Stimulated activated CD8-positive, alpha-beta memory T cell treated with anti-CD3 and anti-CD28 coated beads, Interleukin-7, amount 100 ng/mL, for 4 hours (primary cell): Measurements from ENCODE around the gene KCTD19.

Experiments used
- DNase-seq, 2 donors: peaks; one replicate each; pipeline ENCODE4 v3.0.0-alpha.2; 2020; ENCODE audit warnings: low read depth in 2 of 2

Gene KCTD19

GRCh38 chr16:67283039-67283825, 43.3 kb downstream of the KCTD19 start:
- DNase-seq: no peak

- DNase-seq: no peak
These were observed 44.1 kb downstream of the KCTD19 start for GRCh38 chr16:67282447-67282805.

GRCh38 chr16:67281536-67282446, 44.8 kb downstream of the KCTD19 start:
- DNase-seq: no peak

- DNase-seq: no peak
These were observed 46.2 kb downstream of the KCTD19 start for GRCh38 chr16:67280090-67281015.

DNA sequence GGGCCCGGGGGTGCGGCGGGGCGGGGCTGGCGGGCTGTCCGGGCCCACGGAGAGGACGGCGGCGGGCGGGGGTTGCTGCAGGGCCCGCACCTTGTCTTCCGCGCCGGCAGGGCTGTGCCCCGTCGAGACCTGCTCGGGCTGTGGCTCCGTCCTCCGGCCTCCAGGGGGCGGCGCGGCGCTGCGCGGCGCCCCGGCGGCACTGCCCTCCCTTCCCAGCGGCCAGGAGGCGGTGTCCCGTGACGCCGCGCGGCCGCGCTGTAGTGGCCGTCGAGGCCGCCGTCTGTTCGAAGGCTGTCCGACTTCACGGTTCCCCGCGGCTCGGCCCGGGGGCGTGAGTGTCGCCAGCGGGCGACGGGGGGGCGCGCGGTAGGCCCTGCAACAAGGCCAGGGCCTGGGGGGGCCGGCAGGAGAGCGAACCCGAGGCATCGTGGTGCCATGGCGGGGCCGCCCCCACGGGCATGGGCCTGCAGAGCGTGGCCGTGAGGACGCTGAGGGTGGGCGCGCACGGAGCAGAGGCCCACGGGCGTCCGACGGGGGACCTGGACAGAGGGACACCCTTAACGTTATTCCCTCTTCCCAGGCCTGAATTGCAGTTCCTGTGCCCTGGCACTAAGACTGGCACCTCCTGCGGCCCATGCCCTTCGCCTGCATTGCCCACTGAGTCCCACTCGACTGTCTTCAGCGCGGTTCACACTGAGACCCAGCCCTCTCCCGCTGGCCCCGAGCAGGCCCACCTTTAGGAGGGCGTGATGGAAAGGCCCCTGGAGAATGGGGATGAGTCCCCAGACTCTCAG, 47.0 kb downstream of the KCTD19 start, which contains the start of gene PLEKHG4:
PLEKHG4 (plus strand) TSS at position 237 of the 794 bp plus-strand sequence; CDS start at position 750, 513 bp downstream.
- DNase-seq: peak; percentile 47 to 77

DNA sequence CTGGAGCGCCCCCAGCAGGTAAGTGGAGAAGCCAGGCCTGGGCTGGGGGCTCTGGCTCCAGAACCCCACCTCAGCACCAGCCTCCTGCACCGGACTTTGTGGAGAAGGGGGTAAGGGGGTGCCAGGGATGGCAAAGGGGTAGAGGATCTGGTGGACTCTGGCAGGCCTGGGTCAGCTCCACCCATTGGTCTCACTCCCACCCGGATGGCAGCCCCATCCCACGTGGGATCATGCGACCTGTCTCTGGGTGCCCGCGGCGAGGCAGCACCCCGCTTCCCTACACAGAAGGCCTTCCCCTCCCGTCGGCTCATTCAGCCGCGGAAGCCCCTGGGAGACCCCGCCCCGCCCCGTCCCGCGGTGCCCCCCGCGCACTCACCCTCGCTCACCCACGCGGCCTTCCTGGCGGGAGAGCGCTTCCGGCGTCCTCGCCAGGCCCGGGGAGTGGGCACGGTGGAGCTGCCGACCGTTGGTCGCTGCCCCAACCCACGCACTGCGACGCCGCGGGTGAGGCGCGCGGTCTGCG, 47.7 kb downstream of the KCTD19 start:
- DNase-seq: peak in 1 of 2 donors; percentile 17

- DNase-seq: no peak
These were observed 48.4 kb downstream of the KCTD19 start for GRCh38 chr16:67277999-67278772.

- no peak for DNase-seq
These were observed 49.1 kb downstream of the KCTD19 start for GRCh38 chr16:67277294-67277998.

GRCh38 chr16:67275321-67275720, 51.2 kb downstream of the KCTD19 start:
- DNase-seq: no peak

GRCh38 chr16:67271446-67271845, 55.1 kb downstream of the KCTD19 start:
- no peak for DNase-seq

- DNase-seq: no peak
These were observed 55.6 kb downstream of the KCTD19 start for GRCh38 chr16:67270931-67271338.

DNA sequence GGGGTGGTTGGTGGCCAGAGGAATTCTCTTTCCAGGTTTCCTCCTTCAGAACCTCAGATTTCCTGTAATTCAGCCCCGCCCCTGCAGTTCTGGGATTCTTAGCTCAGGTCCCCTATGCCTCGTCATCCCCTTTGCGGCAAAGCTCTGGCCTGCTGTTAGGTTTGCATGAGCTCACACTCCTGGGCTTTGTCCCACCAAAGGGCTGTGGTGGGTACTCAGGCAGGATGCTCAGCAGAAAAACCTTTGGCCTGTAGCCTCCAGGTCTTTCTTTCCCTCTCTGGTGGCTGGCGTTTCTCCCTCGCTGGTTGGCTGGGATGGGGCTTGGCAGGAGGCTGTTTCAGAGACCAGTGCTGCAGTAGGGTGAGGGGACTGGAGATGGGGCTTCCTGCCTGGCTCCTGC, 56.8 kb downstream of the KCTD19 start:
- no peak for DNase-seq

DNA sequence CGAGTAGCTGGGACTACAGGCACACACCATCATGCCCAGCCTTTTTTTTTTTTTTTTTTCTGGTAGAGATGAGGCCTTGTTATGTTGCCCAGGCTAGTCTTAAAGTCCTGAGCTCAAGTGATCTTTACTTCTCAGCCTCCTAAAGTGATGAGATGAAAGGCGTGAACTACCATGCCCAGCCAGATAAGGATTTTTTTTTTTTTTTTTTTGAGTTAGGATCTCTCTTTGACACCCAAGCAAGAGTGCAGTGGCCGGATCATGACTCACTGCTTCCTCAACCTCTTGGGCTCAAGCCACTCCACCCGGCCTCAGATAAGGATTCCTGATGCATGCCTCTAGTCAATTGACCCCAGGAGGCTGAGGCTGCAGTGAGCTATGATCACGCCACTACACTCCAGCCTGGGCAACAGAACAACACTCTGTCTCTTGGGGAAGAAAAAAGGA, 58.4 kb downstream of the KCTD19 start:
- DNase-seq: no peak

DNA sequence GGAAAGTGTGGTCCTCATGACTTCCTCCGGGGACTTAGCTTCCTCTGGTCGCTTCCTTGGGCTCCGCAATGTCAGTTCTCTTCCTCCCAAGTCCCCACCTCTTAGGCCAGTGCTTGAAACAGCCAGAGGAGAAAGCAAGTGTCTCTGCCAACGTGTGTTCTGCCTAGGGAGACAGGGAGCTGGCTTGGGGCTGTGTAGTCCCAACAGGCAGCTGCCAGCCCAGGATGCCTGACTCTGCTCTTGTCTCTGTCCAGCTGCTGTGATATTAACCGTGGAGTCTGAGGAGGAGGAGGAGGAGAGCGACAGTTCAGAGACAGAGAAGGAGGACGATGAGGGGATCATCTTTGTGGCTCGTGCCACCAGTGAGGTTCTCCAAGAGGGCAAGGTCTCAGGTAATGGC, 60.7 kb downstream of the KCTD19 start:
- DNase-seq: no peak

GRCh38 chr16:67264866-67265265, 61.7 kb downstream of the KCTD19 start:
- no peak for DNase-seq

DNA sequence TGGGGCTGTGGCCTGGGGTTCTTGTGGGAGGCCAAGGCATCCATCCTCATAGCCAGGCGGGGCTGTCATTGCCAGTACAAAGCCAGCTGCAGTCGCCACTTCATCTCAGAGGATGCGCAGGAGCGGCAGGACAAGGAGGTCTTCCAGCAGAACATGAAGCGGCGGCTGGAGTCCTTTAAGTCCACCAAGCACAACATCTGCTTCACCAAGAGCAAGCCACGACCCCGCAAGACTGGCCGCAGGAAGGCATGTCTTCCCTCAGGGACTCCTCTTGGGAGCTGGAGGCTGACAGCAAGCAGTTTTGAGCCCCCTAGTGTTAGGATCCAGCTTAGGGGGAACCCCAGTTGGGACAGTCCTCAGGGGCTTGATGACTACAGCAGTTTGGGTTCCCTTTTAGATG, 62.3 kb downstream of the KCTD19 start:
- DNase-seq: no peak

DNA sequence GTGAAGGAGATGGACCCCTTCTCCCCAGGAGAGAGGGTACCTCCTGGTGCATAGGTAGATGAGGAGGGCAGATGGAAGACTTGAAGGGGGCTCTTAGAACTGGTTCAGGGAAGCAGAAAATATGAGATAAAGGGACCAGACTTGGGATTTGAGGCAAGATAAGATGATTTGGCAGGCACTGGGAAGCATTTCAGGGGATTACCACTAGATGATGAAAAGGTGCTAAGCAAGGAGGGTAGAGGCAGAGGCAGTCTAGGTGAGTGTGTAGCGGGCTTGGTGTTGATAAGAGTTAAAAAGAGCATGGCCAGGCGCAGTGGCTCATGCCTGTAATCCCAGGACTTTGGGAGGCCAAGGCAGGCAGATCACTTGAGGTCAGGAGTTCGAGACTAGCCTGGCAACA, 63.3 kb downstream of the KCTD19 start:
- no peak for DNase-seq

GRCh38 chr16:67260426-67261063, 66.0 kb downstream of the KCTD19 start:
- DNase-seq: no peak

GRCh38 chr16:67259705-67260104, 66.8 kb downstream of the KCTD19 start:
- no peak for DNase-seq
